Activated CD4-positive, CD25-positive, alpha-beta regulatory T cell treated with anti-CD3 and anti-CD28 coated beads, Interleukin-2, amount 50 U/mL, for 24 hours (primary cell): ENCODE data around the gene HUS1.
"Not testable (repeated sequence)": the region's sequence is repeated elsewhere in the genome, so short reads cannot be mapped to it uniquely, and the experiment has no call there.

Source experiments
- ATAC-seq, 2 donors: fragments of 150-1000 bp; cut with Tn5 transposase; one replicate each; pipeline ENCODE4 v1.10.0; 2021; ENCODE audit warnings: mild to moderate bottlenecking in 1 of 2, moderate library complexity in 1 of 2

HUS1 gene

DNA sequence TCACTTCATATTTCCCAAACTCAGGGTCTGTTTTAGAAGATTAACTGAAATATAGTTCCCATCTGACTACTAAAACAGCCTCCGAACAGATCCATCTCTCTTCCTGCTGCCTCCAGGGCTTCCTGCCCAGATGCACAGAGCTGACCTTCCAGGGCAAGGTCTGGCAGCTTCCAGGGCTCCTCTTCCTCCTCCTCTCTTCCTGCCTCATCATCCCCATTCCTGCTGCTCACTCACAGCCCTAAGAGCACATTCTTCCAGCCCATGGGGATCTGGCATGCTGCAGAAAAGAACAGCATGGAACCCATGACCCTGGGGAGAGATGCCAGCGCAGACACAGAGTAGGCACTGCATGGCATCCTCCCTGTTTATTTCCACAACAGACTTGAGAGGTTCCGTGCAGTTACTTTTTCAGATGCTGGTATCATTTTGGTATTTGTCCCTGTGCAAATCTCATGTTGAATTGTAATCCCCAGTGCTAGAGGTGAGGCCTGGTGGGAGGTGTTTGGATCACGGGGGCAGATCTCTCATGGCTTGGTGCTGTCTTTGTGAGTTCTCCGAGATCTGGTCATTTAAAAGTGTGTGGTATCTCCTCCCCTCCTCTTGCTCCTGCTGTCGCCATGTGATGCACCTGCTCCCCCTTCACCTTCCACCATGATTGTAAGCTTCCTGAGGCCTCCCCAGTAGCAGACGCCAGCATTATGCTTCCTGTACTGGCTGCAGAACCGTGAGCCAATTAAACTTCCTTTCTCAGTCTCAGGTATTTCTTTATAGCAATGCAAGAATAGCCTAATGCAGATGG lies 35.5 kb downstream of the HUS1 start:
- no peak for ATAC-seq

DNA sequence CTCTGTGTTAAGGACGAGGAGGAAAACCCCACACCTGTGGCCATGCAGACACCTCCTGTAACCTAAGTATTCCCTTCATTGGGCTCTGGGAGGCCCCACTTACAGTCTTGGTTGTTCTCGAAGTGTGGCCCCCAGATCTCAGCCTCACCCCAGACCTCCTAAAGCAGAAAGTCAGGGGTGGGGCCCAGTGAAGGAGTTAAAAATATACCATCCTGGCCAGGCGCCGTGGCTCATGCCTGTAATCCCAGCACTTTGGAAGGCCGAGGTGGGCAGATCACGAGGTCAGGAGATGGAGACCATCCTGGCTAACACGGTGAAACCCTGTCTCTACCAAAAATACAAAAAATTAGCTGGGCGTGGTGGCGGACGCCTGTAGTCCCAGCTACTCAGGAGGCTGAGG lies 36.8 kb downstream of the HUS1 start:
- ATAC-seq = not testable (repeated sequence)

DNA sequence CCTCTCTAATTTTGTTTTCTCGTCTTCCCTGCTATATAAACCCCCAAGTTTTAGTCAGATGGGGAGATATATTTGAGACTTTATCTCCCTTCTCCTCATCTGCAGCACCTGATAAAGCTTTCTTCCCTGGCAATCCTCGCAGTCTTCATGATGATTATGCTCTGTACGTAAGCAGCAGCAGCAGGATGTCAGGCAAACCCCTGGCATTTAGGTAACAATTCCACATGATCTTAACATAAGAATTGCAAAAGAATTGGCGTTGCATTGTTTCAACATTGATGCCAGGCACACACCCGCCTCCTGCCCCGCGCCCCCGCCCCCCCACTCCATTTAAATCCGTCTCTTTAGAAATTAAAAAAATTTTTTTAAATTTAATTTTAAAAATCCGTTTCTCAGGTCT lies 37.3 kb downstream of the HUS1 start:
- ATAC-seq = no peak

DNA sequence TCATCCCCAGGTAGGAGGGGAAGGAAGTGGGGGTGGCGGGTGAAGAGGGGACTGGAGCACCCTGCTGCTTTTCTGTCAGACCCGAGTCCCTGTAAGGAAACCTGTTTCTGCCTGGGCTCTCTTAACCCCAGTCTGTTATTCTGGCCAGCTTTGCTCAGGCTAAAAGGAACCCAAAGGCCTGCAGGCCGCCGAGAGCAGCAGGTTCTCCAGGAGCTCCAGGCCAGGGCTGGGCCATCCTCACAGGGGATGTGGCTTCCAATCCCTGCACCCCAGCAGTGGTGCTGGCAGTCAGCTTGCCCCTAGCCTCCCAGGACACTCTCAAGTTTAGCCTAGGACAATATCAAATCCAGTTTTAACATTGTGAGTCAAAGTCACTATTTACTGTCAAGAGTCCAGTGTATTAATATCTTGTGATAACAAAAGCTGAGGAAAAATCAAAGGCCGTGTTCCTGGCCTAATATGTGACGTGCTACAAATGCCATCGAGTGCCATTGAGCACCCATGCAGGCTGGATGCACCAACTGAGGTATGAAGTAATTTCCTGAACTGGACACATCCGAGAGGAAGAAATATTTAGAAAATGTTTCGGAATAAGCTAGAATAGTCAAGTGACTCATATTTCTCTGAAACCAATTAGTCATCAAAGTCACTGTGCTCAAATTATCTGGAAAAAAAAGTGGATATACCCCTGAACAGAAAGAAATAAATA lies 38.1 kb downstream of the HUS1 start:
- ATAC-seq = no peak

DNA sequence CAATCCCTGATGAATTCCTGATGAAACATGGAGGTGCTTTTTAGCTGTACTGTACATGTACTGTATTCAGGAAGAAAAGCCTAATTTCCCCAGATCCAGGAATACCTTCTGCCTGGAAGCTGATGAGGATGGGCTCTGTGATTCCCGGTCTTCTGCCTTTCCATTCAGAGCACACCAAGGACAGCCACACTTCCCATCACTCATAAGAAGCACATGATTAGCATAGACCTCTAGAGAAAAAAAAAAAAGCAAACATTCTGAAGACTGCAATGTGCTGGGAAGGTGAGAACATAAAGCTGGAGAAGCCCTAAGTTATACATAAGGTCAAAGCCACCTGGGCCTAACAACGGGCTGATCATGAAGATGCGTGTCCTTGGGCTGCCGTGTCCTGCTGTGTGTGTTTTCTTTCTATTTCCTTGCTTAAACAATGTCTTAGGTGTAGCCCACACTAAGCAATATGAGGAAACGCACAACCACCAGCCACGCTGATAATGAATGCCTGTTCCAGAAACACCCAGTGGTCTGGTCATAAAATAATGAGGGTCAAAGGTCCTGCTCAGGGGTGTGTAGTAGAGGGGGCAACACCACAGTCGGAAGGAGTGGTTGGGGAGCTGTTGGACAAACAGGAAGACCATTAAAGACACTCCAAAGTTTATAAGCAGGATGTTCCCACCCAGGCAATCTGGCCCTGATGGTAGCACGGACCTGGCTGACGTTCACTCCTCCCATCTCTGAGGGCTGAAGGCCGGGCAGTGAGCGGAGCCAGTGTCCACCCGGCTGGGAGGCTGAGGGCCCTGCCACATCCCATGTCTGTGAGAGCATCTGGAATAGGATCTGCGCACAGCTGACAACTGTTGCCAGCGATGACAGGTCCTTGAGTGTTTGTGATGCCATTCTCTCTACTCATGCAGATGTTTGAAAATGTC lies 39.1 kb downstream of the HUS1 start:
- ATAC-seq = no peak

DNA sequence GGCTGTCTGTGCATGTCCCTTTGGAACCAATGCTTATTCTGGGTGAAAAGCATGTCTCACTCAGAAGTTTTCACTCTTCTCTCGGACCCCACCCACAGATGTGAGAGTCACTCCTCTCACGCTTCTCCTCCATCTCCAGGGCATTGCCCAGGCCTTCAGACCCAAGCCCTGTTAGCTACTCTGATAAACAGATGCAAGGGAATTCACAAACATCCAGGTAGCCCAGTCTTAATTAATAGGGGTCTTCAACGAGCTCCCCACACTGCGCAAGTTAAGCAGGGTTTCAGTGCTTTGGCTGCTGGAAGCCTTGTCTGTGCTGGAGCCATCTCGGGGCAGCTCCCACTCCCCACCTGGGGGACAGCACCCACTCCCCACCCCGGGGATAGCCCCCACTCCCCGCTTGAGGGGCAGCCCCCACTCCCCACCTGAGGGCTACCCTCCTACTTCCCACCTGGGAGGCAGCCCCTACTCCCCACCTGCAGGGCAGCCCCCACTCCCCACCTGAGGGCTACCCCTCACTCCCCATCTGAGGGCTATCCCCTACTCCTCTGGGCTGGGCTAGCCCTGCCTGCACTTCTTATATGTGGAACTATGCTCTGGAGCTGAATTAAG lies 39.9 kb downstream of the HUS1 start:
- ATAC-seq = no peak

DNA sequence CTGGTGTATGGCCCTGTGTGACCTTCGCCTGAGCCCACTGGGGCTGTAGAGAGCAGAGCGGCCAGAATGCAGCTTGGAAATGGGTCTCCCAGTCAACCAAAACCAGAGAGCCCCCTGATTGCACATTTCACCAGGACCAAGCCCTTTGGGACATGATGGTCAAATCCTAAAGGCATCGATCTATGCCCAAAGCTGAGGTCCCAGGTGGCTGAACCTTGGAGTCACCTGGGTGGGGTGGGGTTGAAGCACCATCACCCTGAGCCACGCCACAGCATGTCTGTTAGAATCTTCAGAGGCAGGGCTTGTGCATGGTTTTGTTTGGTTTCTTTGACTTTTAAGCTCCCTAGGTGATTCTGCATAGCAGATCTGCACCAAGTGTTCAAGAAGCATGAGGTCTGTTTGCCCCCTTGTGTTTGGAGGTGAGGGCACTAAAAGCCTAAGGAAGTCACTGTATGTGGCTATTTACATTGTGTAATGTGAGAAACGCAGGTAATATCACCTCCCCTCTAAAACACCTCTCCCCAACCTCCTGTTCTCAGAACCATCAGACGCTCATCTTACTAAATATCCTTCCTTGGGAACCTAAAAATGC lies 40.7 kb downstream of the HUS1 start:
- no peak for ATAC-seq

DNA sequence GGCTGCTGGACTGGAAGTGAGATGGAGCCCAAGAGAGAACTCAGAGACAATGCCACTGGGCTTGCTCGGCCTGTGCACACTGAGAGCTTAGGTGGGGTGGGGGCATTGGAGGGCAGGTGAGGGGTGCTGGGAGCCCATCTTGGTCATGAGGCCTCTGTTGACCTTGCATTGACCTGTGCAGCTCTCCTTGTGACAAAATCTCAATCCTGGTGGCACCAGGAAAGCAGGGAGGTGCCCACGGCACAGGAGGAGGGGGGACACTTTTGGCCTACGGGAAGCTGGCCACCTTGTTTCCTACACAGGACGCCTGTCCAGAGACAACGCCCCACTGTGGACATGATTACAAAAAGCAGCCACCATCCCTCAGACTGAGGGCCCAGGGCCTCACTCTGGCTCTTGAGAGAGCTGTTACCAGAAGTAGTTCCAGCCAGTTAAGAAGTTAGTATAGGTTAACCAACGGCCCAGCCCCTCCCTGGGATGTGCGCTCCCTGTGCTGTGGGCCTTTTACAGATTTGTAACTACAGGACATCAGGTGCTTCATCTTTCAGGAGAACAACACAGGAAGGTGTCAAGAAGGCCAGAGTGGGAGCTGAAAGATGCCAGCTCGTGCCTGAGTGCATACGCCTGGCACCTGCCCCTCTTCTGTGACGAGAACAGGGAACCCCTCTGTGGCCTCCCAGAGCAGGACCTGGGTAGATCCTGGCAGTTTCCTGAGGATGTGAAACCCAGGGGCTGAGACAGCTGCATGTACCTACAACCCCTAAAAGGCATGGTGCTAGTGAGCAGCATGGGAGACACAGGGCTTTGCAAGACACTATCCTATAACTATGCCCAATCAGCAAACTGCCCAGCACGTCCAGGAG lies 41.5 kb downstream of the HUS1 start:
- no peak for ATAC-seq

DNA sequence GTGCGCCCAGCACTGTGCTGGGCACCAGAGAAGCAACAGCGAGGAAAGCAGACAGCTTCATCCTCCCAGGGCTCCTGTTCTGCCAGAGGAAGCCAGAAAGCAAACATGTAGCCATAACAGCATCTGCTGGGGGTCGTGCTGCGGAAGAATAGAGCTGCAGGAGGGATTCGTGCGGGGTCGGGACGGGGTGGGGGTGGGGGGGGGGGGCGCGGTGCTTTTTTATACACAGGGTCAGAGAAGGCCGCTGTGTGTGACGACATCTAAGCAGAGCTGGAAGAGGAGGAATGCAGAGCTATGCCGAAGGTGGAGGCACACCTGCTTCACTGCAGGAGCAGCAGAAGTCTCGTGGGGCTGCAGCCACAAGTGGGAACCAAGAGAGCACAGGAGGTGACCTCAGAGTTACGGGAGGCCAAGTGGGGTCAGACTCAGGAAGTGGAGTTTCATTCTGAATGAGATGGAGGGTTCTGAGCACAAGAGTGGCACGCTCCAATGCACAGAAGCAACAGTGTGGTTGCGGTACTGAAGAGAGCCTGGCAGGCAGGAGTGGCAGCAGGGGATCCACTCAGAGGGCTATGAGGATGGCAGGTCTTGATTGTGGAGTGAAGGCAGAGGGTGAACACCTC lies 42.2 kb downstream of the HUS1 start:
- peak; percentile 68 to 80 for ATAC-seq

DNA sequence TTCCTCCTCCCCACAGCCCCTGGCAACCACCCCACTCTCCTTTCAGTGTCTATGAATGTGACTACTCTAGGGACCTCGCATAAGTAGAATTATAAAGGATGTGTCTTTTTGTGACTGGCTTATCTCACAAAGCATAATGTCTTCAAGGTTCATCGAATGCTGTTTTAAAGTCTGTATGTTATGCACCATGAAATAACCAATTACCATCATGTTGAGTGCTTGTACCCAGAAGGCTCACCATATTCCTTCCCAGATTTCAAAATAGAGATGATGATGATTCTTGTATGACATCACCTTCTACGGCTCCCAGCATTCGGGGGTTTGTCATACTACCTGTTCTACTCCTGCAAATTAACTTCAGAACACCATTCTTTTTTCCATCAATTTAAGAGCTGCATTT lies 43.1 kb downstream of the HUS1 start:
- no peak for ATAC-seq

DNA sequence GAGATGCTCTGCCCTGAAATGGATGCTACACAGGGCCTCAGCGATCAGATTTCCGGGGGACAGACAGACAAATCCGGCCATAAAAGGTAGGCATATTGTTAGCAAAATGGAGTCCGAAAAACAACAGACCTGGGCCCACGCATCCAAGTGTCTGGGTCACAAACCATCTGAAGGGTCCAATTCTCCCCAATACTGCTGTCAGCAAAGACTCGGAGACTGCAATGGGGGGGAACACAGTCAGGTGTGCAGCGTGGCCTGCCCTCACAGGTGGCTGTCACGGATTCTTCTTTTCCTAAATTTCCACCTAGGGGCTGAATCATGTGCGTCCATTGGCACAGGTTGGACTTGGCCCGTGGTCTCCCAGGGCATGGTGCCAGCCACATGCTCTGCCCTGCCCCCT lies 44.1 kb downstream of the HUS1 start:
- ATAC-seq = no peak

DNA sequence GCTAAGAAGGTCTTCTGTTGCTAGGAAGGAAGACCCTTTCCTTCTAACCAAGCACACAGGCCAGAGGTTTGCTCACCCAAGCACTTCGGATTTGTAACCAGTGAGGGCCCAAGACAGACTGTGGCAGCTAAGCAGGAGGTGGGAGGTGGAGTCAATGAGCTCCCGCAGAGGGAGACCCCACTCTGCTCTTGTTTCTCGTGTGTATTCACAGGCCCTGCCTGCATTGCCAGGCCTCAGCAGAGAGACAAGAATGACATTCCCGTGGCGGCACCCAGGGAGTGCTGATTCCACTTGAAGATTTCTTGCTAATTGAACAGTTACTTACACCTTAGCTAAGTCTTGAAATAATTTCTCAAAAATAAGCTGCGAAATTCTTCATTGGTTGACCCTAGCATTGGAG lies 44.6 kb downstream of the HUS1 start:
- ATAC-seq = no peak

DNA sequence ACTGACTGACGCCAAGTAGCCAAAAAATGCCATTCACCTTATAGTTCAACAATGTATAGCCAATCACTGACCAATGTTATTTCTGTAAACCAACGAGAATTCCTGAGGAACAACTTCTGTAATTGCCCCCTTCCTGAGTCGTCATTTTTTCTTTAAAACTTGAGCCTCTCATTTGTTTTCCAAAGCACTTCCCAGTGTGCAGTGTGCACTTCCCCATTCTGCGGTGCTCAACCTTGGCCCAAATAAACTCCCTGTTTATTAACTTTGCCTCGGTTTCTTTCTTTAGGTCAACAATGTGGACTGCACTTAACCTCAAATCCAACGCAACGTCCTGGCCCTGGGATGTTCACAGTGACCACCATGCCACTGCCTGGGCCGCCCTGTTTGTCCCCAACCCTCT lies 46.2 kb downstream of the HUS1 start:
- ATAC-seq = no peak

DNA sequence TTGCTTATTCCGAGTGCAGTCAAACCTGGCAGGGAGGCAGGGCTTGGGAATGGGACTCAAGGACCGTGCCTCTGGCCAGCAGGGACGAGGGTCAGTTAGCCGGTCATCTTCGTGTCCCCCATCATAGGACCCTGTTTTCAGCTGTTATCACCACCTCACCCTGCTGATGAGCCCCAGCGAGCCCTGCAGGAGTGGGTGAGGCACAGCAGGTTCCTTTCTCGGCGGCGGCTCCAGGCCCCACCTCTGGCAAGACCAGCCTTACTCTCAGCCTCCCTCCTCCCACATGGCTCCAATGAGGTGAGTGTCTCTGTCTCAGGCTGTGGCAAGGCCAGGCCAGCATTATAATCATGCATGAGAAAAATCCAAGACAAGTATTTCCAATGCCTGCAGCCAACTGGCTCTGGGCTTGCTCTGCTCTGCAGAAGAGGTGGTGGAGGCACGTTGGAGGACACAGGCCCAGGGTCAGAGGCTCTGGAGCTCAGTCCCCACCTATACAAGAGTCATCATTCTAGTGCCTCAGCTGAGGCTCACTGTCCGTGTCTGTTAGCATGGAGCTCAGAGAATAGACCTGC lies 46.9 kb downstream of the HUS1 start:
- ATAC-seq = no peak

DNA sequence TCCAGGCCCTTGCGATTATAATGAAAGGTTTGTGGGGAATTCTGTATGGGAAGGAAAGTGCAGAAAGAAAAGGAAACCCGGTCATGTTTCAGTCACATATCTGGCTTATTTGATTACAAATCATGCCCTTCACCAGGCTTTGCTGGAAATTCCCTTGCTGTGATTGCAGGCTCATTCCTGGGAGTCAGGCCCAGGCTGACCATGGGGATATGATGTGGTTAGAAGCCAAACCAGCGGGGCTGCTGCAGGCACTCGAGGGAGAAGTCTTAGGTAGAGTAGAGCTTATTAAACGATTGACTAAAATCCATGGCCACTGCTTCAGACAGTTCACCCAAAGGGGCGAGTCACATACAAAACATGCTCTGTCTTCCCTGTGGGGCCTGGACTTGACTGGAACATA lies 47.4 kb downstream of the HUS1 start:
- ATAC-seq = no peak

DNA sequence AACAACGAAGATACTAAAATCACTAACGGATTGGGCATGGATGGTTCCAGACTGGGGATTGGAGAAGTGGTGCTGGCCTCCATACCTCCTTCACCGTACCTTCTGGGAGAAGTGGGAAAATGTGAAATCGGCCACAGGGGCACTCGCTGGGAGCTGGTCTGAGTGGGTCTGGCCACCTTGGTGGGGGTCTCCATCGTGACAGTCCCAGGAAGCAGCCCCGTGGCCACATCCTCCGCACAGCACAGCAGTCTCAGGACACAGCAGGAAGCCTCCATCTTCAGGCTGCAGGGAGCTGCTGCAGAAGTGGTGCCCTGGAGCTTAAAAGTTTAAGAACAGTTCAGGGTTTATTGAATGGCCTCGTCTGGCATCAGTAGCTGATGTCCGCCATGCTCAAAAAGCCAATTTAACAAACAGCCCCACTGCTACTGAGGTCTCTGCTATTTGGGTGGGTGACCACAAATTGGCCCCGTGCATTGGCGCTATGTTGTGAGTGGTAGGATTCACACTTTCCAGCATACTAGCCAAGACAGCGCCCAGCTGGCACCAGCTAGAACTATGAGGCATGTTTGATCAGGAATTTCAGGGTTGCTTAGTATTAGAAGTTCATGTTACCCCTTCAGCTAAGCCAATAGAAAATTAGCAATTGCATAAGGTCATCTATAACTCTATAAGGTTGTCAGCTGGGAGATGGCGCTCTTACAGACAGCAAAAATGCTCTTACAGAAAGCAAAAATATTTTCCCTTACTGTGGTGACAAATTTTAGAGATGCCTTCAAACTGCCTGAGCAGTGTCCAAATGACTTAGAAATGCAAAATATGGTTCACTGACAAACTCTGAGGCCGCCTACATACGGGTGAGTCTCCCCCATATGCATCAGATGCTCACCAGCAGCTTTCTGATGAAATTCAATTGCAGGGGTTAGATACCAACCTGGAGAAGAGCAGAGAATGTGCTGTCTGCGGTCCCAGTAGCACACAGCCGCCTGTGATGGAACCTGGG lies 48.1 kb downstream of the HUS1 start:
- no peak for ATAC-seq

DNA sequence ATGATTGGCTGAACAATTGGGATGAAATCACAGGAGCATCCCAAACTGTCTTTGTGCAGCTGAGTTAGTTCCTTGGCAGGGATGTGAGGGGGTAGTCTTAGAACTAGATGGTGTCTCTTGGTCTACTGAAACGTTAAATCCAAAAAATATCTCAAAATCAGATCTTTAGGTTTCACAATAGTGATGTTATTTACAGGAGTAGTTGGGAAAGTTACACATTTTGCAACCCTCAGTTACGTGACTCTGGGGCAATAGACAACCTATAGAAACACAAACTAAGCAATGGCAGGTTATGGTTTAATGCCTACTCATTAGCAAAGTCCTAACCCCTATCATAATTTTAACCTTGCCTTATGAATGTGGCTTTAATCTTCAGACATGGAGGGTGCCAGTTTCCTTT lies 55.1 kb downstream of the HUS1 start:
- no peak for ATAC-seq

DNA sequence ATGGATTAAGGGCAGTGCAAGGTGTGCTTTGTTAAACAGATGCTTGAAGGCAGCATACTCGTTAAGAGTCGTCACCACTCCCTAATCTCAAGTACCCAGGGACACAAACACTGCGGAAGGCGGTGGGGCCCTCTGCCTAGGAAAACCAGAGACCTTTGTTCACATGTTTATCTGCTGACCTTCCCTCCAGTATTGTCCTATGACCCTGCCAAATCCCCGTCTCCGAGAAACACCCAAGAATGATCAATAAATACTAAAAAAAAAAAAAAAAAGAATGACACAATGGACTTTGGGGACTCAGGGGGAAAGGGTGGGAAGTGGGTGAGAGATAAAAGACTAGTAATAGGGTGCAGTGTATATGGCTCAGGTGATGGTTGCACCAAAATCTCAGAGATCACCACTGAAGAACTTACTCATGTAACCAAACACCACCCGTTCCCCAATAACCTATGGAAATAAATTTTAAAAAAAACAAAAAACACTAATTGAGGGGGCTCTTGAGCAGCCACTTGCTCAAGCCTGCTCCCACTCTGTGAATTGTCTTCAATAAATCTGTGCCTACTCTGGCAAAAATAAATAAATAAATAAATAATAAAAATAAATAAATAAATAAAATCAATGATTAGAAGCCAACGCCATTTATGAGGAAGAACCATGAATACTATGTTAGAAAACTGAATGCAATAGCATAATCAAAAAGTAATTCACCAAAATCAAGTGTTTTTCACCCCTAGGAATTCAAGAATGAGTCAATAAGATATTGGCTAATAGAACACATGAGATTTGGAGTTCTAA lies 56.1 kb downstream of the HUS1 start:
- not testable (repeated sequence) for ATAC-seq
